Uterus (tissue), 2 donors: ENCODE data around the gene SLC38A10.

Experiments used
- CTCF ChIP-seq, 4 experiments: fragments of 200-600 bp in 2 of 4; fragments of 450-650 bp in 2 of 4; sonication (generic) in 2 of 4; IDR thresholded peaks; one replicate each; pipeline ENCODE4 v1.5.1; 2016 to 2019; ENCODE audit warnings: antibody characterized with exemption in 4 of 4, mild to moderate bottlenecking in 2 of 4, moderate library complexity in 1 of 4
- POLR2A ChIP-seq, 2 donors: fragments of 450-650 bp; IDR thresholded peaks; one replicate each; pipeline ENCODE4 v1.6.1; 2016; ENCODE audit warnings: antibody characterized with exemption in 2 of 2, mild to moderate bottlenecking in 1 of 2, moderate library complexity in 1 of 2

GRCh38 chr17:81330884-81331245 lies 35.8 kb upstream of the SLC38A10 start:
- TF ChIP-seq CTCF (IDR thresholded peaks at IDR 0.05) (no peak), POLR2A (IDR thresholded peaks at IDR 0.05) (no peak)
